GM19372 (cell line): Measurements from ENCODE around the gene SYCE1L.
A peak's percentile ranks its signal among the peaks of the same experiment; 100 is the strongest.
"Not testable (repeated sequence)": the region's sequence is repeated elsewhere in the genome, so short reads cannot be mapped to it uniquely, and the experiment has no call there.

Source experiments
- ATAC-seq: cut with Tn5 transposase; IDR thresholded peaks from one replicate; pipeline ENCODE4 v1.9.1; 2021; ENCODE audit warnings: mild to moderate bottlenecking, low read depth, moderate library complexity; ENCODE audit not compliant: unreplicated experiment

The SYCE1L gene

GRCh38 chr16:77199211-77199610 is at the start of gene SYCE1L:
Gene SYCE1L (plus strand): TSS chr16:77199408. CDS start chr16:77199452, 44 bp downstream.
- ATAC-seq: no peak

GRCh38 chr16:77157346-77158058 is 41.7 kb upstream of the SYCE1L start:
- no peak for ATAC-seq

GRCh38 chr16:77158293-77158692 is 40.9 kb upstream of the SYCE1L start:
- no peak for ATAC-seq

- ATAC-seq: no peak
Measured at GRCh38 chr16:77165006-77165405, 34.2 kb upstream of the SYCE1L start.

- not testable (repeated sequence) for ATAC-seq
Measured at GRCh38 chr16:77165536-77166236, 33.5 kb upstream of the SYCE1L start.

- no peak for ATAC-seq
Measured at GRCh38 chr16:77166726-77167125, 32.5 kb upstream of the SYCE1L start.

GRCh38 chr16:77168901-77169300 is 30.3 kb upstream of the SYCE1L start:
- ATAC-seq: no peak

GRCh38 chr16:77169650-77170236 is 29.5 kb upstream of the SYCE1L start:
- ATAC-seq: peak; percentile 60

- no peak for ATAC-seq
Measured at GRCh38 chr16:77170805-77171204, 28.4 kb upstream of the SYCE1L start.

GRCh38 chr16:77171745-77172635 is 27.2 kb upstream of the SYCE1L start:
- ATAC-seq: peak; percentile 80

GRCh38 chr16:77172951-77173350 is 26.3 kb upstream of the SYCE1L start:
- no peak for ATAC-seq

GRCh38 chr16:77183137-77183536 is 16.1 kb upstream of the SYCE1L start:
- ATAC-seq: no peak

GRCh38 chr16:77186298-77186697 is 12.9 kb upstream of the SYCE1L start:
- not testable (repeated sequence) for ATAC-seq

- ATAC-seq: no peak
Measured at GRCh38 chr16:77190190-77190477, 9.1 kb upstream of the SYCE1L start.

- peak; percentile 95 for ATAC-seq
Measured at GRCh38 chr16:77190478-77191258, 8.5 kb upstream of the SYCE1L start, which contains the start of gene MON1B. Gene MON1B (plus strand): TSS chr16:77191190. CDS start chr16:77191486, 296 bp downstream.

GRCh38 chr16:77191259-77191969 is 7.8 kb upstream of the SYCE1L start:
- peak; percentile 0 for ATAC-seq

- no peak for ATAC-seq
Measured at GRCh38 chr16:77193377-77193776, 5.8 kb upstream of the SYCE1L start.

- ATAC-seq: no peak
Measured at GRCh38 chr16:77194295-77195231, 4.6 kb upstream of the SYCE1L start.
